ENCODE results near the gene RNF7. TPM values are rescaled to one million over a fixed set of nuclear protein-coding genes. Genes with fewer than 3 reads are reported as not detected.
"Not testable (repeated sequence)": the region's sequence is repeated elsewhere in the genome, so short reads cannot be mapped to it uniquely, and the experiment has no call there.

Gene RNF7
- total RNA-seq, 1 experiment from 2014 or later: 55.2 TPM

DNA sequence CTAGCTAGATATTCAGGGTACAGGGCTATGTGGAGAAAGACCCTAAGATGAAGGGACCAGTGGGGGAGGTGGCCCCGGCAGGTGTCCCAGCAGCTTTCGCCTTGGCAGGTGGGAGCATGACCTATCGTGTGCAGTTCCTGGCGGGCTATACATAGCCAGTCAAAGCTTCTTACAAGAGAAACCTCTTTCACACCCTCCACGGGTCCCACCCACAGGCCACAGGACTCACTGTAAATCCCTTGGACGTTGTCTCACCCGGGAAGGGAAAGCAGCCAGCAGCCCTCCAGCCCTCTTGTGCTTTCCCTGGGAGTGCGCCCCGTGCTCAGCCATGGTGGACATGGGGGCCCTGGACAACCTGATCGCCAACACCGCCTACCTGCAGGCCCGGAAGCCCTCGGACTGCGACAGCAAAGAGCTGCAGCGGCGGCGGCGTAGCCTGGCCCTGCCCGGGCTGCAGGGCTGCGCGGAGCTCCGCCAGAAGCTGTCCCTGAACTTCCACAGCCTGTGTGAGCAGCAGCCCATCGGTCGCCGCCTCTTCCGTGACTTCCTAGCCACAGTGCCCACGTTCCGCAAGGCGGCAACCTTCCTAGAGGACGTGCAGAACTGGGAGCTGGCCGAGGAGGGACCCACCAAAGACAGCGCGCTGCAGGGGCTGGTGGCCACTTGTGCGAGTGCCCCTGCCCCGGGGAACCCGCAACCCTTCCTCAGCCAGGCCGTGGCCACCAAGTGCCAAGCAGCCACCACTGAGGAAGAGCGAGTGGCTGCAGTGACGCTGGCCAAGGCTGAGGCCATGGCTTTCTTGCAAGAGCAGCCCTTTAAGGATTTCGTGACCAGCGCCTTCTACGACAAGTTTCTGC, 40.1 kb downstream of the RNF7 start:
- no peak for DNase-seq (ENCODE audit: extremely low read depth, low read depth)

DNA sequence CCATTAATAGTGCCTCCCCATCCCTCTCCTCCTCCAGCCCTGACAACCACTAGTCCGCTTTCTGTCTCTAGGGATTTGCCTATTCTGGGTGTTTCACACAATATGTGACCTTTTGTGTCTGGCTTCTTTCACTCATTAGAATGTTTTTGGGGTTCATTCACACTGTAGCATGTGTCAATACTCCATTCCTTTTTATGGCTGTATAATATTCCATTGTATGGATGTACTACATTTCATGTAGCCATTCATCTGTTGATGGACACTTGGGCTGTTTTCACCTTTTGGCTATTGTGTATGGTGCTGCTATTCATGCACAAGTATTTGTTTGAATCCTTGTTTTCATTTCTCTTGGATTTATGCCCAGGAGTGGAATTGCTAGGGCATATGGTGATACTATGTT, 41.6 kb downstream of the RNF7 start:
- no peak for DNase-seq (ENCODE audit: extremely low read depth, low read depth)

DNA sequence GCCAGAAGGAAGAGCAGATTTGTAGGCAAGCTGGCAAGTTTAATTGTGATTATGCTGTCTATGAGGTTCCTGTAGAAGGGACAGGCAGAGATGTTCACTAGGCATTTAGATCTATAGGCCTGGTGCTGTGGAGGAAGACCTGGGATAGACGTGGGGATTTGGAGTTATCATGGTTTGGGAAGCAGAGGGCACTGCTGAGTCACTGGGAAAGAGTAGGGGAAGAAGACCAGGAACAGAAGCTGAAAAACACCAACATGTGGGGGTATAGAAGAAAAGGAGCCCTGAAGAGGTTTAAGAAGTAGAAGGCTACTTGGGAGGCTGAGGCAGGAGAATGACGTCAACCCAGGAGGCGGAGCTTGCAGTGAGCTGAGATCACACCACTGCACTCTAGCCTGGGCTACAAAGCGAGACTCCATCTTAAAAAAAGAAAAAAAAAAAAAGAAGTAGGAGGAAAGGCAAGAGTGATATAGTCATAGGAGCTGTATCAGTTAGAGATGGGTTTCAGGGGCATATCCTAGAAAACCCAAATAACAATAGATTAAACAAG, 44.4 kb downstream of the RNF7 start:
- DNase-seq (ENCODE audit: extremely low read depth, low read depth): no peak

DNA sequence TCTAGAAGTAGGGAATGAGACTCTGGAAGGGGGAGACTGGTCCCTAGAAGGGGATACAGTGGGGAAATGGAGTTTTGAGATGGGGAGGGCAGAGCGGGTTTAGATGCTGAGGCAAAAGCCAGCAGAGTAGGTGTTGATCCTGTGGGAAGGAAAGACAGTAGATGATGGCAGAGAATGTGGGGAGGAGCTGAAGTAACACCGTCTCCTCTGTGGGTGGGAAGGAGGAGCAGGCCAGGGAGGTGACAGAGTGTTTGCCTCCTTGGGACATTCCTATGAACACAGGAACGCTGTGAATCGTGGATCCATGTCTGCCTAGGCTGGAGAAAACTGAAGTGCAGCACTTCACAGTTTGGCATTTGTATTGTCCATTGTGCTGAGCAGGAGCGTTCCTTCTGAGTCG, 45.5 kb downstream of the RNF7 start:
- no peak for DNase-seq (ENCODE audit: extremely low read depth, low read depth)

DNA sequence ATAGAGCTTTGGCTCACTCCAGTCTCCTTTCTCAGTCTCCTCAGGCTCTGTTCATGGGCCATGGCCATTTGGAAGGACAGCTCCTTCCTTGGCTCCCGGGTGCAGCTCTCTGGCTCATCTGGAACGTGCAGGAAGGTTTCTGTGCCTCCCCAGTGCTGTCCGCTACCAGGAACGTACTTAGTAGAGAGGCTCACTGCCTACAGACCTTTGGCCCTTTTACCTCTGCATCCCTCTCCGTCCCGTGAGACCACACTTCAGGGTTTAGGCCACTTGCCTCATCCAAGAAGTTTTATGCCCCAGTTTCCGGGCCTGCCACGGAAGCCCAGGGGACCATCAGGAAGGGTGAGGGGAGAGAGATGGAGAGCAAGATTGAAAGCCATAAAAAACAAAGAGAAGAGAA, 46.0 kb downstream of the RNF7 start:
- DNase-seq (ENCODE audit: extremely low read depth, low read depth): no peak

DNA sequence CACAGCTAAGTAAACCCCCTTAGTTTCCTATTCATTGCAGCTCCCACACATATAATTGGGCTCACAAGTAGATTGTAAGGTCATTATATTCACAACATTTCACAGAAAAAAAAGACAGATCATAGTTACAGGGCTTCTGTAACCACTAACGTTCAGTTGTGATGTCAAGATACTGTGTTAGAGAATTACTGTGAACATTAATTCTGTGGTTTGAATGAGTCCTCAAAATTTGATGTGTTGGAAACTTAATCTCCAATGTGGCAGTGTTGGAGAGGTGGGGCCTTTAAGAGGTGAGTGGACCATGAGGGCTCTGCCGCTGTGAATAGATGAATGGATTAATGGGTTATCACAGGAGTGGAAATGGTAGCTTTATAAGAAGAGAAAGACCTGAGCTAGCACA, 46.4 kb downstream of the RNF7 start:
- DNase-seq (ENCODE audit: extremely low read depth, low read depth): no peak

DNA sequence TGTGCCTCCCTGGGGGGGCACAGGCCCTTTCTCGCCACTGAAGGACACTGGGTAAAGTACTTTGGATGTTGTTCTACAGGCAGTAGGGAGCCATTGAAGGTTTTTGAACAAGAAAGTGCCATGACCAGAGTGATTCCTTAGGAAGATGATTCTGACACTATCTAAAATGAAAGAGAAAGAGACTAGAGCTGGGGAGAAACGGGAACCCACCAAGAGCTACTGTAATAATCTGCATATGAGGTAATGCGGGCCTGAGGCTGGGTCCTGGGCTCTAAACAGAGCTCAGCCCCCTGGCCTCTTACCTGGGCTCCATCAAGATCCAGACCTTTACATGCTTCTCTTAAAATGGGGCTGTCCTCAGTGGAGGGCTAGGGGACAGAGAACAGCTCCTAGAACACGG, 50.1 kb downstream of the RNF7 start:
- DNase-seq (ENCODE audit: extremely low read depth, low read depth): no peak

DNA sequence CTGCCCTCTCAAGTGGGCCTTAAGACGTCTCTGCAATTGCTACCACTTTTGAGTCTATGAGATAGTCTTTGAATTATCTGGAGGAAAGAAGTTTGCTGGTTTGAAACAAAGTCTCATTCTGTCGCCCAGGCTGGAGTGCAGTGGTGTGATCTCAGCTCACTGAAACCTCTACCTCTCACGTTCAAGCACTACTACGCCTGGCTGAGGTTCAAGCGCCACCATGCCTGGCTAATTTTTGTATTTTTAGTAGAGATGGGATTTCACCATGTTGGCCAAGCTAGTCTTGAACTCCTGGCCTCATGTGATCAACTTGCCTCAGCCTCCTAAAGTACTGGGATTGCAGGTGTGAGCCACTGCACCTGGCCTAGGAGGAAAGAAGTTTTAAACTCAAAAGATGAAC, 50.7 kb downstream of the RNF7 start:
- DNase-seq (ENCODE audit: extremely low read depth, low read depth): not testable (repeated sequence)

DNA sequence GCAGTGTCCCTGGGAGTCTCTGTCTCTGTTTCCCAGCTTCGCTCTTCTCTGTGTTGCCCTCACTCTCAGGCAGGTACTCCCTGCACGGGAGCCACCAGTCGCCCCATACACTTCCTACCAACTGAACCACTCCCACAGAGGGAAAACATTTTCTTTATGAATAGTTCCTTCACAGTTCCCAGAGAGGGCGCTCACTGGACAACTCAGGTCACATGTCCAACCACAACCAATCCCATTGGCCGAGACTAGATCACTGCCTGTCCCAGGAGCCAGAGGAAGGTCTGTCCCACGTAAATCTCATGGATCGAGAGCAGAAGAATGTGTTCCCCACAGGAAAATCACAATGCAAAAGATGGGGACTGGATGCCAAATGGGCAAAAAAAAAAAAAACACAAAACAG, 51.2 kb downstream of the RNF7 start:
- DNase-seq (ENCODE audit: extremely low read depth, low read depth): no peak

DNA sequence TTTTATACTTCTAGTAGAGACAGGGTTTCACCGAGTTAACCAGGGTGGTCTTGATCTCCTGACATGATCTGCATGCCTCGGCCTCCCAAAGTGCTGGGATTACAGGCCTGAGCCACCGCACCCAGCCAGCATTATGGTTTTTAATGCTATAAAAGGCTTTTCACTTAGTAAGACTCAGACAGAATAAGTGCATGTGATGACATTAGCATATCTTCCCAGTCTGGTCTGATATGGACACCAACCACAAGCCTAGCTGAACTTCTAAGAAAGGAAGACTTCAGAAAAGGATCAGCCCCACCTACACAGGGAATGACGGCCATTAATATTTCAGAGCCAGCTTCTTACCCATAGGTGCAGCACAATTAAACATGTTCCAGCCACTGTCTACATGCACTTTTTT, 52.1 kb downstream of the RNF7 start:
- no peak for DNase-seq (ENCODE audit: extremely low read depth, low read depth)

DNA sequence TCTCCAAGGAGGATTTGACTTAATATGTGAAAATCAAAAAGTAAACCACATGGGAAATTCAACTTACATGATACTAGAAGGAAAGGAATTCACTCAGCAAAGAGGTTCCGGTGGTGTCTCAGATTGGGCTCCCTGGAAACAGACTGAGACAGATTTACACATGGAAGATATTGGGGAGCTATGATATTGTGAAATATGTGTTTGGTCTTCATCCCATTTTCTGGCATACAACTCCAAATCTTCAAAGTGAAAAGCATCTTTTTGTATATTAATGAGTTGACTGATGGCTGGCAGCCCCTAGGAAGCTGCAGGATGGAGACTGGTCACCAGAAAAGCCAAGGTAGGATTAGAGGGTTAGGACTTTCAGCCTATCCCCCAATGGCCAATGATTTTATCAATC, 54.4 kb downstream of the RNF7 start:
- no peak for DNase-seq (ENCODE audit: extremely low read depth, low read depth)

DNA sequence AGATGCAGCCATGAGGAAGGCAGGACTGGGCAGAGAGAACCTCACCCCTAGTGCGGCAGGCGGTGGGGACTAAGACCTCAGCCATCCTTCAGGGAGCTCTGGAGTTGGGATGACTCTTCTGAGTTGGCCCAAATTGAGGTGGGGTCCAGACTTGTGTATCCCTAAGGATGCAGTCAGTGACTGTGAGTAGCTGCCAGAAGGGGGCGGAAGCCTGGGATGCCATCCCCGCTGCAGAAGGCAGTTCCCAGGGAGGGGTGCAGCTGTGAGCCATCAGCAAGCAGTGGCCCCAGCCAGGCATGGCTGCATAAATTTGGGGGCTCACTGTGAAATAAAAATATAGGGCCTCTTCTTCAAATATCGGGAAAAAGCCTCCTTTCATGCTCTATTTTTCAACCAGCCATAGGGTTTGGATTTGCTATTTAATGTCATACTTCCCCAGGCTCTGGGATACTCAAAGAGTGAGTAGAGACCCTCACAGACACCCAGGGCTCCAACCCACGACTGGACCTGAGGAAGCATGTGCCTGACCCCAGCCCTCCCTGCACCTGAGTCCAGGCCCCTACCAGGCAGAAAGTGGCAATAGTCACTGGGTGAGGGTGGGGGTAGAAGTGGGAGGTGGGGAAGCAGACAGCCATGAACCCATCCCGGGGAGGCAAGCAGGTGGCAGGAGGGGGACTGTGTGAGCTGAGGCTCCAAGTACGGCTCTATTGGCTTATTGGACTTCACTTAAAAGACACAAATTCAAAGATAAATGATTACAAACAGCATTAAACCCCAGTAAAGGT, 55.6 kb downstream of the RNF7 start:
- DNase-seq (ENCODE audit: extremely low read depth, low read depth): no peak

DNA sequence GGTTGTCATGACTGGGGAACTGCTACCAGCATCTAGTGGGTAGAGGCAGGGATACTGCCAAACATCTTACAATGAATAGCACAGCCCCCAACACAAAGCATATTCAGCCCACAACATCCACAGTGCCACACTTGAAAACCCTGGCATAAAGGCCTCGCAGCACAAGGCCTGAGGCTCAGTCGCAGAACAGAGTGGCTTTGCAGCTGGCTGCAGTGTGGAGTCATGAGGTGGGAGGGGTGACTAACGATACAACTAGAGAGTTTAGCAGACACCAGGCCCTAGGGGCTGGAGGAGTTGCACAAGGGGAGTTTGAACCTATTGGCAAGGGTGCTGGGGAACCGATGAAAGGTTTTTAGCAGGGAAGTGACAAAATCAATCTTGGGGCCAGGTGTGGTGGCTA, 57.2 kb downstream of the RNF7 start:
- no peak for DNase-seq (ENCODE audit: extremely low read depth, low read depth)

DNA sequence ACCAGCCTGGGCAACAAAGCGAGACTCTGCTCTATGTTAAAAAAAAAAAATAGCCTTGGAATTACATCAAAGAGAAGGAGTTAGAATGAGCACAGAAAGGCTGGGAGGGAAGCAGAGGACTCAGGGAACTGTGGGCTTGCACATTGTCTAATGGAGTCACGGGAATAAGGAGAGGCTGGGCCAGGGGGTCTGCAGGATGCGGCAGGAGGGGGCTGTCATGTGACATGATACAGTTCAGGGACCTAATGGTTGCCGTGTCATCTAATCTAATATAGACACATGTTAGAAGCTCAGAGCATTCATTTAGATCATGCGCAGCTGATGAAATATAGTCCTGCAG, 57.6 kb downstream of the RNF7 start:
- DNase-seq (ENCODE audit: extremely low read depth, low read depth): no peak

DNA sequence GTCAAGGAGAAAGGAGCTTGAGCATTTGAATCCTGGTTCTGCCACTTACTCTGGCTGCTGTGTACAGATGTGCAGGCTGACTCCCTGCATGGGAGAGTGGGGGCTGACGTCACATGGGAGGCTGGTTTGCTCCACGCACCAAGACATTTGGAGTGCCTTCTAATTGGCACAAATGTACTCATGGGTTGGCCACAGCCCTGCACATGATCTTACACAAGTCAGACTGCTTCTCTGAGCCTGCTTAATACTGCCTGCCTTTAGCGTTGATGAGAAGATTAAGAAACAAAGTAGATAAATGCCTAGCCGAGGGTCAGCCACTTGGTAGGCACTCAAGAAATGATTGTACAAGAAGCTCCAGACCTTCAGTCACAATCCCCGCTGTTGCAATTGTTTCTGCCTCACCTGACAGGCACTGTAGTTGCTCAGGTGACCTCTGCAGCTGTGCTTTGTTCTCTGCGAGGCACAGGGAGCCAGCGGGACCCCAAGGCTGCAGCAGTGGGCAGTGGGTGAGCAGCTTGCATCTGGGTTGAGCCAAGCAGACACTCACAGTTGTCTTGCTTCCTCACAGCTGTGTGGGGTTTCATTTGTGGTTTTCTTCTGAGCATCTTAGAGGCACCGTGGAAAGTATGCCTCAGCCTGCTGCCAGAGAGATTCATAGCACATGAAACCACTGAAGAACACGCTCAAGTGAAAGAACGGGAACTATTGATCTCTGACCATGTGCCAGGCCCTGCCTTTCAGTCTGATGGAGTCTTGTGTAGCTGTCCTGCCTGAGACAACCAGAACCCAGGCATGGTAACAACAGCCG, 58.2 kb downstream of the RNF7 start:
- no peak for DNase-seq (ENCODE audit: extremely low read depth, low read depth)

Small RNAs within 50 kb of the gene (small RNA-seq; reads per million reads assigned to genes)
- gene AC112771.1: 0 reads per million in 2 experiments

Other genes with a start within 250 kb of the RNF7 start
- not detected in 2 replicates for gene GRK7, start 25.1 kb downstream of the RNF7 start, total RNA-seq (2014; rRNA removed; shearing (Covaris generic))
- 260 and 269 TPM in 2 replicates for gene ATP1B3, start 138.3 kb downstream of the RNF7 start, total RNA-seq (2014; rRNA removed; shearing (Covaris generic))